Ammon's horn (tissue), 1 donor: ENCODE measurements around the gene TSPAN2.
"Not testable (repeated sequence)": the region's sequence is repeated elsewhere in the genome, so short reads cannot be mapped to it uniquely, and the experiment has no call there.

Experiments
- DNase-seq: peaks from one replicate; pipeline ENCODE4 v3.0.0-alpha.2; 2016; ENCODE audit warnings: low spot score

The TSPAN2 gene

DNA sequence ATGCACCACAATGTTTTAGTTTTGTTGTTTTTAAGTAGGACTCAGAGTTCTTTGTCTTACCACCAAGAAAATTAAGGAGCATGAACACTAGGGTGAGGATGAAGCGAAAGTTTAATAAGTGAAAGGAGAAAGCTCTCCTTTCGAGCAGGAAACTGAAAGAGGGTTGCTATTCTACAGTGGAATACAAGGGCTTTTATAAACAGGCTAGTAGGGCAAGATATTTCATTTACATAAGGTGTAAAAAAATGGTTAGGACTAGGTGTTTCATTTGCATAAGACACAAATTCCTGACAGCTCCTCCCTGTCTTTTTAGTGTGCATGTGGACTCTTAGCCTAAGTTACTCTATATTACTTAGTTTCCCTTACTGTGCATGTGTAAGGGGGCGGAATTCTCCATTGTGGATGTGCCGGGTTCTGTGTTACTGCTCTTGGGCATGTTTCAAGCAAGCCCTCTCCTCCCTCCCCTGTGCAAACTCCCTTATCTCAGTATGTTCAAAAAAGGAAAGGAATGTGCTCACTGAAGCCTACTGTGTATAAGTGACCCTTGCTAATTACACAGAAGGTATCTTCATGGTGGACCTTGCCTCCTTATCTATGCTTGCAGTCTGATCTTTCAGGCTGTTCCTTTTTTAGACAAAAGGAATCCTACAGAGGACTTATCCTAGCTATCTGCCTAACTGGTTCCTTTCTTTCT, 52.3 kb downstream of the TSPAN2 start:
- DNase-seq, result no peak

DNA sequence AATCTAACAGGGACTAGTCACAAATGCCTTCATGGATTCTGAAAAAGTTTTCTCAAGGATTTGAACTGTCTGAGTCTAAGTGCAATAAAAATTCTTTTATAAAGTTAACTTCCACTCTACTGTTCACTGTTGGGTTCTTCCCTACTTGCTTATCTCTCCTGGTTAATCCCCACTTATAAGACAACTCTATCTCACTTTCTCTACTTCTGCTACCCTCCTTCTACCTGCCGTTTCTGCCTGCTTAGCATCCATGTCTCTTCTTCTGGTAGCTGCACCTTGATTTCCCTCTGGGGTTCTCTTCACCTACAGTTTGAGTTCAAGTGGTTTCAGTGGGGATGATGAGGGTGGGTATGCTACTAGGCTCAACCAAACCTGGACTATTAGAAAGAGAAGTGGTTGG, 53.7 kb downstream of the TSPAN2 start:
- no peak for DNase-seq

- no peak for DNase-seq
Observed at GRCh38 chr1:115031595-115031994, 57.7 kb downstream of the TSPAN2 start.

- DNase-seq, result no peak
Observed at GRCh38 chr1:115029526-115029925, 59.8 kb downstream of the TSPAN2 start, which contains the start of gene TSHB. TSHB (plus strand) TSS chr1:115029826; CDS start chr1:115033363, 3,537 bp downstream.

GRCh38 chr1:115023593-115023992, 65.7 kb downstream of the TSPAN2 start:
- no peak for DNase-seq

GRCh38 chr1:115021145-115021544, 68.2 kb downstream of the TSPAN2 start:
- DNase-seq, result no peak

GRCh38 chr1:115019549-115019948, 69.8 kb downstream of the TSPAN2 start:
- DNase-seq, result not testable (repeated sequence)

- no peak for DNase-seq
Observed at GRCh38 chr1:115013792-115014191, 75.5 kb downstream of the TSPAN2 start.

DNA sequence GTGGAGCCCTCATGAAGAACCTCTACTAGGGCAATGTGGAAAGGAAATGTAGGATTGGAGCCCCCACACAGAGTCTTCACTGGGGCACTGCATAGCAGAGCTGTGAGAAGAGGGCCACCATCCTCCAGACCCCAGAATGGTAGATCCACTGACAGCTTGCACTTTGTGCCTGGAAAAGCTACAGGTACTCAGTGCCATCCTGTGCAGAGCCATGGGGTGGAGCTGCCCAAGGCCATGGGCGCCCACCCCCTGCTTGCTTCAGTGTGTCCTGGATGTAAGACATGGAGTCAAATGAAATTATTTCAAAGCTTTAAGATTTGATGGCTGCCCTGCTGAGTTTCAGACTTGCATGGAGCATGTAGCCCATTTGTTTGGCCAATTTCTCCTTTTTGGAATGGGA, 76.9 kb downstream of the TSPAN2 start:
- no peak for DNase-seq

DNA sequence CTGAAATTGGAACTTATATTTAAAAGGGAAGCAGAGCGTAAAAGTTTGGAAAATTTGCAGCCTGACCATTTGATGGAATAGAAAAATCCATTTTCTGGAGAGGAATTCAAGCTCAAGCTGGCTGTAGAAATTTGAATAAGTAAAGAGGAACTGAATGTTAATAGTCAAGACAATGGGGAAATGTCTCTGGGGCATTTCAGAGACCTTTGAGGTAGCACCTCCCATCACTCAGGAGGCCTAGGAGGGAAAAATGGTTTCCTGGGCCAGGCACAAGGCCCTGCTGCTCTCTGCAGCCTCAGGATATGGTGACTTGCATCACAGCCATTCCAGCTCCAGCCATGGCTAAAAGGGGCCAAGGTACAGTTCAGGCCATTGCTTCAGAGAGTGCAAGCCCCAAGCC, 77.3 kb downstream of the TSPAN2 start:
- no peak for DNase-seq

- DNase-seq, result no peak
Observed at GRCh38 chr1:115006191-115006590, 83.1 kb downstream of the TSPAN2 start.
